ENCODE measurements around the gene MCRIP2.

Gene MCRIP2

DNA sequence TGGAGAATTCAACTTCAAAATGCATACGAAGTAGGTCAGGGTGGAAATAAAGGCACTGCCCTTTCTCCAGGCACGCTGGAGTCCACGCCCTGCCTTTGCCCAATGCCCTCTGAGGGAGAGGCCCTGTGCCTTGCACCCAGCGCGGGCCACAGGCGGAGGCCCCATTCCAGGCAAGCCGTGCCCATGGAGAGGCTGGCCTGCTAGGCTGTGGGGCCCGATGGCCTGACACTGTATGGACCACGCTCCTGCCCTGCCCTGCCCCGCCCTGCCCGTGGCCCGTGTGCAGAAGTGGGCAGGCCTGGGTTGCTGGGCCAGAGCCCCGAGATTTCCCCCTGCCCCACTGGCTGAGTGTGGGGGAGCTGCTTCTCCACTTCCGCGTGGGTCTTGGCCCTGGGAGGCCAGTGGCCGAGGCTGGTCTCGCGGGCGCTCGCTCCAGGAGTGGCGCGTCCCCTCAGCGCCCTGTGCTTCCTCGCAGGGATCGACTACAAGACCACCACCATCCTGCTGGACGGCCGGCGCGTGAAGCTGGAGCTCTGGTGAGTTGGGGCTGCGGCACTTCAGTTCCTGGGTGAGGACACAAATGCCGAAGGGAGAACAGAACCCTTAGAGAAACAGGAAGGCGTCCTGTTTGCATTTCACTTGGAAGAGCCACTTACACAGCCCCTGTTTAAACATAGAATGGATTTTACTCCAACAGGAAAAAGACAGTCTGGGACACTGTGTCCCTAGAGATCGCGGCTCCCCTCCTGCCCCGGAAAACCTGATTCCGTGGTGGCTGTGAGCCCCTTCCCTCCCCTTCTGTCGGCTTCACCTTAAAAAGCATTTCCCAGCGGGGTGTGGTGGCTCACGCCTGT is 24.7 kb upstream of the MCRIP2 start:
- DNase-seq (ENCODE audit: low spot score), result no peak

DNA sequence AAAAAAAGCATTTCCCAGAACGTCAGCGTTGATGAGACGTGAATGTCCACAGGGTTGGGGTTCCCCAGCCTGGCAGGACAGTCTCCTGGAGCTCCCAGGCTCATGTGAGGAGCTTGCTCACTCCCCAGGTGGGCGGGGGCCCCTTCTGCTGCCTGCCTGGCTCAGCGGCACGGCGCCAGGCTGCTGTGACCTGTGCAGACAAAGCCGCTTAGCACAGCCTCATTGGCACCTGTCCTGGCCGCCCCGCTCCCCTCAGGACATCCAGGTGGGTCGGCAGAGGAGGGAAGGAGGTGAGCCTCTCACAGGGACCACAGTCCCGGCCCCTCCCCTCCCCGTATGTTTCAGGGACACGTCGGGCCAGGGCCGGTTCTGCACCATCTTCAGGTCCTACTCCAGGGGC is 23.8 kb upstream of the MCRIP2 start:
- DNase-seq (ENCODE audit: low spot score), result no peak

- DNase-seq (ENCODE audit: low spot score), result no peak
These were observed 22.0 kb upstream of the MCRIP2 start for GRCh38 chr16:619476-620100.

DNA sequence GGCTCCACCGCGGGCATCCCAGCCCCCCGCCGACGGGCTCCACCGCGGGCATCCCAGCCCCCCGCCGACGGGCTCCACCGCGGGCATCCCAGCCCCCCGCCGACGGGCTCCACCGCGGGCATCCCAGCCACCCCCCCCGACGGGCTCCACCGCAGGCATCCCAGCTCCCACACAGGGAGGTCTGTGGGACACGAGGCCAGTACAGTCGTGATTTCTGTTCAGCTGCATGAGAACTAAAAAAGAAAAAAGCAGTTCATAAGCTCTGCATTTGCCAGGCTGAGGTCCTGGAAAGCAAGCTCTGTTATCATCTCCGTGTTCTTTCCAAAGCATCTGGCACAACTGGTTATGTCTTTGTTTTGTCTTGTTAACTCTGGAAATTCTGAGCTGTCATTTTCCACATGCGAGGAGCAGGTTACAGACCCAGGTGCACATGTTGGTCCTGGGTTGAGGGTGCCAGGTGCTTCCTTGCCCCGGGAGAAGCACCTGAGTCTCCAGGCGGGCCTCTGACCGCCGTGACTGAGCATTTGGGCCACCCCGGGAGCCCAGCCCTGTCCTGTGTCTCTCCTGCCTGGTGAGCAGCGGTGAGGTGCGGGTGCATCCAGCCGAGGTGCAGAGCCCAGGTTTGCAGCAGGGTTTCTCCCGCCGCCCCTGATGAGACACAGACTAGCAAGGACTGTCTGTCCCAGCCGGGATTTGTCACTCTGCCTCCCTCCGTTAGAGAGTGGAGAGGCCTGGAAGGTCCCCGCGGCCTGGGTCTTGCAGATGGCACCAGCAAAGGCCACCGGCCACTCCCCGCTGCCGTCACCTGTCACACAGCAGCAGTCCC is 20.7 kb upstream of the MCRIP2 start:
- no peak for DNase-seq (ENCODE audit: low spot score)

DNA sequence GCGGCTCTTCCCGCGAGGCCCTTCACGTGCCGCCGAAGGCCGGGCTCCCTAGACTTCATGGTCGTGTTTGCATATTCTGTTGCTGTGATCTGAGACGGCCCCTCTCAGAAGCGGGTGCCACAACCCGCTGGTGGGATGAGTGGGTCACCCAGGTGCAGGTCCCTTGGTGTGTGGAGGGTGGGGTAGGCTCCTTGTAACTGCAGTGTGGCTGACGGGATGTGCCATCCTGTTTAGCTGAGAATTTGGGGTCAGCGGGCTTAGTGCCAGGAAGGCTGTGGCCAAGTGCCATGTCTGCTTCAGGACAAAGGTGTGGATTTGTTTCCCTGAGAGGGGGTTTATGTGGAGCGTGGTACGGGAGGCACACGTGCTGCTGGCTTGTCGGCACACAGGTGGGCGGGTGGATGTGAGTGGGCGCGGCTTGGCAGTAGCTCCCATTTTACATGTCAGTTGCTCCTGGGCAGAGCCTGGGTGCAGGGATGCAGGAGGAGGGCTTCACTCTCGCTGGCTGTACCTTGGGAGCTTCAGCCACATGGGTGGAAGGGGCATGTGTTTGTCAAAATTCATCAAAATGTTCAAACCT is 20.0 kb upstream of the MCRIP2 start:
- DNase-seq (ENCODE audit: low spot score), result no peak

DNA sequence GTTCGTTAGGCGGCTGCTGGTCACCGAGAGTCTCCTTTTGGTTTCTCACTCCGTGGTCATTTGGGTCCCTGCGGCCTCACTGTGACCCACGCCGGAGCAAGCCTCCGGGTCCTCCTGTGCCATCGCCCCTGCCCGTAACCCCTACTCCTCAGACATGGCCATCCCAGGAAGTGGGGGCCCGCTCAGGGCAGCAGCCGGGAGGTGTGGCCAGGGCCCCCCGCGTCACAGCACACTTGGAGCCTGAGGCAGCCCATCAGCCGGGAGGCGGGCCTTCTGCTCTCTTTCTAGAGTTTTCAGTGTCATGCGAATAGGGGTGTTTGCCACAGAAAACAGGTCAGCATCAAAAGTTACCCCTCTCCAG is 18.7 kb upstream of the MCRIP2 start:
- no peak for DNase-seq (ENCODE audit: low spot score)

DNA sequence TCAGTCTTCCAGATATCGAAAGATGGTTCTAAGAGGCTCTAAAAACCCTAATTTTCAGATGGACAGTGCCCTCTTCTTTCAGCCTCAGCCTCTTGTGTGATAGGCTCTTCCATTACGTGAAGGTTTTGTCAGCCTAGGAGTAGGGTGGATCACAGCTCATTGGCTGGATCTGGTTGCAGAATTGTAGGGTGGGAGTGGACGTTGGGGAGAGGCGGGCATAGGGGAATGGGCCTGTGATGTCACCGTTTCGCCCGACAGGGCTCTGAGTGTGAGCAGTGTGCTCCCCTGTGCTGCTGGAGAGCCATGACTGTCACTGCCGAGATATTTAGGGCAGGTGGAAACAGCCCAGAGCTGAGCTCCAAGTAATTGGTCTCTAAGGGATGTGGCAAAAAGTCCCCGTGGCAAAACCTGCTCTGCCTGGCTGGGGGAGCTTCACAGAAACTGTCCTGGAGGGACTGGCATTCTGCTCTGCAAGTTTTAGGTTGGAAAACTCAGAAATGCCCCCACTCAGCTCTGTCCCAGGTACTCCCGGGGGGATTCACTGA is 17.0 kb upstream of the MCRIP2 start:
- DNase-seq (ENCODE audit: low spot score), result no peak

- no peak for DNase-seq (ENCODE audit: low spot score)
These were observed 16.3 kb upstream of the MCRIP2 start for GRCh38 chr16:625117-625976.

DNA sequence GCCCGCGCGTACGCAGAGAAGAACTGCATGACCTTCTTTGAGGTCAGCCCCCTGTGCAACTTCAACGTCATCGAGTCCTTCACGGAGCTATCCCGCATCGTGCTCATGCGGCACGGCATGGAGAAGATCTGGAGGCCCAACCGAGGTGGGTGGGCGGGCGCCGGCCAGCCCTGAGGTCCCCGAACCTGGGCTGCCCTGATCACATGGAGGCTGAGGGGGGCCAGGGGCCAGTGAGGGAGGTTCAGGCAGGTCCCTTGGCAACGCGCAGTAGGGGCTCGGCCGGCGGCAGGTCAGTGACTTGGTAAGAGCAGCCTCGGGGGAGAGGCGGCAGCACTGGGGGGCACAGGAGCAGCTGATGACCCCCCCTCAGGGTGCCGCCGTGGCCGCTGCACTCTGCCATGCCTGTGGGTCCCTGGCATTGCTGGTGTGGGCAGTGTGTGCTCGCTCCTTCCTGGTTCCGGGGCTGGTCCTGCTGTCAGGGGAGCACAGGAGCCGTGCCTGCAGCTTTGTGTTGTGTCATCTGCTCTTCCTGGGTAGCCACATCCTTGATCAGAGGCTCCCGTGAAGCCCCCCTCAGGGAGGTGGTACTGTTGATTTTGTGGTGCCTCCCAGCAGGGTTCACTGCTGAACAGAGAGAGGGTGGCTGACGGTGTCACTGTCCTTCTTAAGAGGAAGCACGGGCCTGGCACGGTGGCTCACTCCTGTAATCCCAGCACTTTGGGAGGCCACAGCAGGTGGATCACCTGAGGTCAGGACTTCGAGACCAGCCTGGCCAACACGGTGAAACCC is 15.5 kb upstream of the MCRIP2 start:
- DNase-seq (ENCODE audit: low spot score), result no peak

- DNase-seq (ENCODE audit: low spot score), result peak; percentile 94
These were observed 14.7 kb upstream of the MCRIP2 start for GRCh38 chr16:626787-627453.

DNA sequence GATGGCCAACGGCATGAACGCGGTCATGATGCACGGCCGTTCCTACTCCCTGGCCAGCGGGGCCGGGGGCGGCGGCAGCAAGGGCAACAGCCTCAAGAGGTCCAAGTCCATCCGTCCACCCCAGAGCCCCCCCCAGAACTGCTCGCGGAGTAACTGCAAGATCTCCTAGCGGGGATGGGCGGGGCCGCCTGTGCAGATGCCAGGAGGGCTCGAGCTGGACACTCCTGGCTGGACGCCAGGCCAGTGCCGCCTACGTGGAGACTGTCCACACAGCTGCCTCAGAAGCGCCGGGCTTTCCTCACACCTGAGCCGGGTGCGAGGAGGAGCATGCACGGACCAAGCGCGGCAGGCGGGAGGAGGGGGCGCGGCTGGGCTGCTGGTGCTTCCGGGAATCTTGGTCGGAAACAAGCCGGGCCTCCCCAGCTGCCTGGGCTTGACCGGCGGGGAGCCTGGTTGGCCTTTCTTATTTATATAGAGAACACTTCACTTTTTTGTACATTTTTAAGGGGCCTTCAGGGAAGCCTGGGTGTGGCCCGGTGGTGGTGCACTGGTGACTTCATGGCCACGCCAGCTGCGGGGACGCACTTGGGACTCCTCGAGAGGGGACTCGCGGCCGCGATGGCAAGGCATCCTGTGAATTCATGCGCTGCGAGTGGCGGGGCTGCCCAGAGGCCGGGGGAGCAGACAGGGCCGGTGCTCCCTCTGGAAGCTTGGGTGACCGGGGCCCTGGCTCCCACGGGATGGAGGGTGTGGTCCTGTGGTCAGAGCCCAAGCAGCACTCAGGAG is 14.0 kb upstream of the MCRIP2 start:
- no peak for DNase-seq (ENCODE audit: low spot score)

- DNase-seq (ENCODE audit: low spot score), result no peak
These were observed 13.1 kb upstream of the MCRIP2 start for GRCh38 chr16:628321-629061.

DNA sequence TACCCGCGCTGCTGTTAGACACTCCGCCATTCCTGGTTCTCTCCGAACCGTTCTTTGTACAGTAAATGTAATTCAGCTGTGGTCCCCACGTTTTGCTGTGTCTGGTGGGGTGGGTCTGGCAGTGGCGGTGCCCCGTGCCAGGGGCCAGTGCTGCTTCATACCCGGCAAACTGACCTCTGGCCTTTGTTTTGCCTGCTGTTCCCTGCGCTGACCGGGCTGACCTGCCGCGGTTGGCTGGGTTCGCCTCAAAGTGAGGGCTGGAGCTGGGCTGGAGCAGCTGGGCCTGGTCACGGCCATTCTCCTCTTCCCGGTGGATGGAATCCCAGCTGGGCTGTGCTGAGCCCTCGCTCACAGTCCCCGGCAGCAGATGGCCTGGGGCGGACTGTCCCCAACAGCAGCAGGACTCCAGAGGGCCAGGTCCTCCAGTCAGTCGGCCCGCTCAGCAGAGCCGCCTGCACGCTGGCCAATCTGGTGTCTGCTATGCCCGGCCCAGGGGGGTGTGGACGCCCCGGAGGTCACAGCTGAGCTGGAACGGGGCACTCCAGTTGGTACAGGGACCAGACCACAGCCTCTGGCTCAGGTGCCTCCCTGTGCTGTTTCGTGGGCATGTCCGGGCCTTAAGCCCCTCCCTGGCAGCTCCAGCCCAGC is 12.3 kb upstream of the MCRIP2 start:
- no peak for DNase-seq (ENCODE audit: low spot score)

DNA sequence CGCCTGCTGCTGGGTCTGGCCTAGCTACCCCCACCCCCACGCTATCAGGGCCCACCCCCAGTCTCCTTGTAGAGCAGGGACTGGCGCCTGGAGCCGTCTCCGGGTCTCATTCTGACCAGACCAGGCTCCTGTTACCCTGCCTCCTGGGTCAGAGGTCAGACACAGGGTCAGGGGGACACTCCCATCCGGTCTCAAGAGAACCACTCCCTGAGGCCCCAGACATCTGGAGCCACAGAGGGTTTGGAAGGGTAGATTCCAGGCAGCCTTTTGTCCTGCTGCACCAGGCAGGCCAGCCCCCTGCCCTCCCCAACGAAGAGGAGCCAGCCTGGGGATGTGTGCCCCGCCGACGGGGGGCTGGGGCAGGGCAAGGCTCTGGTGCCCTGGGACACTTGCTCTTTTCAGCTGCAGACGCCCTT is 11.8 kb upstream of the MCRIP2 start:
- DNase-seq (ENCODE audit: low spot score), result no peak

DNA sequence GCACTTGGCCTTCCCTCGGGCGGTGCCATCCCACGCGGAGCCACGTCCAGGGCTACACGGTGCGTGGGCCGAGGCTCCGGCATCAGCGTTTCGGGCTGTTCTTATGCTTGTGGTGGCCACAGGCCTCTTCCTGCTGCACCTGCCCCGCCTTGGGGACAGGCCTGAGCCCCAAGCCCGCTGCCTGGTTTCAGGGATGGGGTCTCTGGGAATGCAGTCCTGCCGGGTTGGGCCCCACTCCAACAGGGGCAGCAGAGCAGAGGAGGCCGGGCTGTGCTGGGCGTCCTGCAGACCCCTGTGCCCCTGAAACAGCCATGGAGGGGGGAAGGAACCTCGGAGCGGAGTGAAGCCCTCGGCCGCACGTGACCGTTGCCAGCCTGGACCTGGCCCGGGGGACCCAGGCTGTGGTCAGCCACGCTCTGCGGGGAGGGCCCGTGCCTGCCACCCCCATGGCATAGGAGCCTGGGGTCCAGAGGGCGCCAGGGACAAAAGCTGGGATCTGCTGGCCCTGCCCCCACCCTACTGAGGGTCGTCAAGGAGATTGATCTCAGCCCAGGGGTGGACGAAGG is 11.3 kb upstream of the MCRIP2 start:
- DNase-seq (ENCODE audit: low spot score), result no peak

DNA sequence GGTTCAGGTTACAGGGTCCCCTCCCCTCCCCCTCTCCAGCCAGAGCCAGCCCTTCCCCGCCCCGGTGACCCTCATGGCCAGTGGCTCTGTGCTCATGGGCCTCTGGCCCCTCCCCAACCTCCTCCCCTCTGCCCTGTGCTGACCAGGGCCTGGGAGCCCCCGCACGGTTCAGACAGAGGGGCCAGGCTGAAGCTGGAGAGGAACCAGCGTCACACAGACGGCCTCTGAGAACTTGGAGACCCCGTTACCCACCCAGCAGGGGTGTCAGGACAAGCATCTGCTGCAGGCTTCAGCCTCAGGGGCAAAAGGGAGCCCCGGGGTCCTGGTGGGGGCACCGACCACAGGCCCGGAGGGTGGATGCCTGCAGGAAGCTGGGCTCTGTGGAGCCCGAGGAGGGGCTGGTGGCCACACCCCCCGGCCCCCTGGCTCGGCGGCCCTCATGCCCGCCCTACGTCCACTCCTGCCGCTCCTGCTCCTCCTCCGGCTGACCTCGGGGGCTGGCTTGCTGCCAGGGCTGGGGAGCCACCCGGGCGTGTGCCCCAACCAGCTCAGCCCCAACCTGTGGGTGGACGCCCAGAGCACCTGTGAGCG is 10.7 kb upstream of the MCRIP2 start, which contains the start of gene WFIKKN1:
Gene WFIKKN1 (plus strand): TSS at position 171 of the 591 bp plus-strand sequence. CDS start 269 bp downstream, at position 440.
- peak; percentile 36 for DNase-seq (ENCODE audit: low spot score)

- no peak for DNase-seq (ENCODE audit: low spot score)
These were observed 9.7 kb upstream of the MCRIP2 start for GRCh38 chr16:631808-632358.
